Measurements from ENCODE around the gene INCA1.
"Not testable (repeated sequence)": the region's sequence is repeated elsewhere in the genome, so short reads cannot be mapped to it uniquely, and the experiment has no call there.

INCA1 gene, protein sequence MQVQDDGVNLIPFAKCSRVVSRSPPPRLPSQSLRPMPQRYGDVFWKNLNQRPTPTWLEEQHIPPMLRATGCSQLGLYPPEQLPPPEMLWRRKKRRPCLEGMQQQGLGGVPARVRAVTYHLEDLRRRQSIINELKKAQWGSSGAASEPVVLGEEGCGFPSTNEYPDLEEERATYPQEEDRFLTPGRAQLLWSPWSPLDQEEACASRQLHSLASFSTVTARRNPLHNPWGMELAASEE

DNA sequence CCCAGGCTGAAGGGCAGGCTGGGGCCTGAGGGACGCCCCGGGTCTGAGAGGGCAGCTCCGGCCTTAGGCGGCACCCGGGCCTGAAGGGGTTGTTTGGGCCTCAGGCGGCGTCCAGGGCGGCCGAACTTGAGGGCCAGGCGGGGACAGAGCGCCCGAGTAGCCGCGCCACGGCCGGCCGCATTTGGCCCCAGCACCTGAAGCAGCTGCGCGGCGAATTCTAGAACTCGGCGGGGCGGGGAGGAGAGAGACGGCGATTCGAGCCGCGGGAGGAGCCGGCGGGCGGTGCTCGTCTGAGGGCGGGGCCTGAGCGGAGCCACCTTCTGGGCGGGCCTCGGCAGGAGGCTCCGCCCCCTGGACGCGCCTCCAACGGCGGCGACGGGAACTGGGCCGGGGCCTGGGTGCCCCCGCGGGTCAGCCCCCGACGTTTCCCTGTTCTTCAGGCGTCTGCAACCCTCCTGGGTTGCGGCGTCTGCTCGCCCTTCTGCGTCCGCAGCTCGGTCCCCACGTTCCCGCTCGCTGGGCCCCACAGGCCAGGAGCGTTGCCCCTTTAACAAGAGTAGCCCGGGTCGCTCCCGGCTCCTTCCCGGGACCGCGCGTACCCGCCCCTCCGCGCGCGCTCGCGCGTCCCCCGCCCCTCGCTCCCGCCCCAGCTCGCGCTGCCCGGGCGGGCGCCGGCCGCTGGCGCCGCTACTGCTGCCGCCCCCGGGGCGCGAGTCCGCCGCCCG, at the start of gene INCA1, which contains the start of gene KIF1C:
Gene INCA1 (minus strand): TSS at position 221 of the 725 bp plus-strand sequence. CDS start 3,085 bp downstream, outside the sequence.
Gene KIF1C (plus strand): TSS at position 649 of the 725 bp plus-strand sequence. CDS start 2,297 bp downstream, outside the sequence.
- DNase-seq: peak; percentile 88

DNA sequence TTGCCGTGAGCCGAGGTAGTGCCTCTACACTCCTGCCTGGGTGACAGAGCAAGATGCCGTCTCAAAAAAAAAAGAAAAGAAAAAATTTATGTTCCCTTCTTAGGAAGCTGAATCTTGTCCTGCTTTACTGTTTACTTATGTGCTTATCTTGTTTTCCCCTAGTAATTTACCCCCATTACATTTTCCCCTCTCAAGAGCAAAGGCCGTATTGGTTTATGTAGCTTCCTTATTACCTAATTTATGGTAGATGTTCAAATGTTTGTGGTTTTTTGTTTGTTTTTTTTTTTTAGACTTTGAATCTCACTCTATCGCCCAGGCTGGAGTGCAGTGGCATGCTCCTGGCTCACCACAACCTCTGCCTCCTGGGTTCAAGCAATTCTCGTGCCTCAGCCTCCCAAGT, 48.2 kb upstream of the INCA1 start:
- no peak for DNase-seq

DNA sequence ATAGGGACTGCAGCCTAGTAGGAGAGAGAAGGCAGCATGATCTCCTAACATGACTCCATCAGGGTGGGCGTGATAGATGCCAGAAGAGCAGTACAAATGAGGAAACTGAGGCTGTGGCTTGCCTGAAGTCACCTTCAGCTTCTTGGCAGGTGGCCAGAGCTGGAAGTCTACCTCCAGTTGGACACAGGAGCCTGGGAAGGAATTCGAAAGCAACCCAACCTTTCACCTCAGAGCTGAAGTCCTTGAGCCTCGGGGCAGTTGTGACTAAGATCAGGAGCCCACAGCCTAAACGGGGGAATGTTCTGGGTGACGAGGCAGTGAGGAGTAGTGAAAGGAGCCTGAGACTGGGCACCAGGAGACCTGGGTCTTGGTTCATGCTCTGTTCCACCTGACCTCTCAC, 47.3 kb upstream of the INCA1 start:
- DNase-seq: no peak

DNA sequence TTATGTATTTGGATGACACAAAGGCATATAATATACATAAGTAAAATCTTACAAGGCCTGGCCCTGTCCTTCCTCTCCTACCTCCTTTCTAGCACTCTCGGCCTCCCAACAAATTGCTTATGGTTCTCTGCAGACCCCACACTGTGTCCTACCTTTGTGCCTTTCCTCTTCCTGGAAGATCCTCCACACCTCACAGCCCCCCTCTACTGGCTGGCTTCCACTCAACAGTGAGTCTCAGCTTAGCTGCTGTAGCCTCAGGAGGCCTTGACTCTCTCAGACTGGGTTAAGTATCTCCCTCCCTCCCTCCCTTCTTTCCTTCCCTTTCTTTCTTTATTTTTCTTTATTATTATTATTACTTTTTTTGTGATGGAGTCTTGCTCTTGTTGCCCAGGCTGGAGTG, 46.2 kb upstream of the INCA1 start:
- DNase-seq: no peak

DNA sequence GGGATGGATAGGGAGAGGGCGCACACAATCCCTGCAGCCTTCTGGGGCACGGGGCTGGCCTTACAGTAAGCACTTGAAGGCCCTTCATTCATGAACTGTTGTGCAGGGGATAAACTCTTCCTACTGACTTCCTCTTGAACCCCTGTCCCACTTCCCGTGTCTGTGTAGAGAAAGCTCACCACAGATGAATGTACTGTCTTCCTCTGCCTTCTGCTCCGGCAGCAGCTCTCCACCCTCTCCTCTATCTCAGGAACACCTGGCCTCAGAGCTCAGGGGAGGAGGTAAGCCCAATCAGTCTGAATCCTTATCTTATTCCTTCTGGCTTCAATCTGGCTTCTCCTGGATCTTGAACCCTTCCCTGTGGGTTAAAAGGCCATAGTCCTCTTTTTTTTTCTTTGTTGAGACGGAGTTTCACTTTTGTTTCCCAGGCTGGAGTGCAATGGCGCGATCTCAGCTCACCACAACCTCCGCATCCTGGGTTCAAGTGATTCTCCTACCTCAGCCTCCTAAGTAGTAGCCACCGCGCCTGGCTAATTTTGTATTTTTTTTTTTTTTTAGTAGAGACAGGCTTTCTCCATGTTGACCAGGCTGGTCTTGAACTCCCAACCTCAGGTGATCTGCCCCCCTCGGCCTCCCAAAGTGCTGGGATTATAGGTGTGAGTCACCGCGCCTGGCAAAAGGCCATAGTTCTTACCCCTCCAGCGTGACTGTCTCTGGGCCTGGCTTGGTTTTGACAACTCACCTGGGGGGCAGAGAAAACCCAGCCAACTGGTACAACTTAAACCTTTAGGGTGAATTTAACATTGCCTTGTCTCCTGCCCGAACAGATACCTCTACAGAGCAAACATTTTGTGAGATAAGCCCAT, 45.1 kb upstream of the INCA1 start:
- DNase-seq: no peak

DNA sequence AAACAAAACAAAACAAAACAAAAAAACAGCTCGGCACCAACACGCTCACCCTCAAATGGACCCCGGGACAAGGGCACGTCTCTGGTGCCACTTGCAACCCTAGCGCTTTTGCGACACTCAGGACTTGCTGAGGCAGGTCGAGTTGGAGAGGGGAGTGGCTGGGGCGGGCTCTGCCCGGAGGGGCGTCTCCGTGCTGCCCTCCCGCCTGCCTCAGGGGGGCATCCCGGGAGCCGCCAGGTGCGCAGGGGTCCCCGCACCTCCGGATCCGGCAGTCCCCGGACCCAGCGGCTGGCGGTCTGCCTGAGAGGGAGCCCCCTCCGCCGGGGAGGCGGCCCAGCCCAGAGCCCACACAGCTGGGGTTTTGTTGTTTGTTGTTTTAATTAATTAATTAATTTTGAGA, 38.0 kb upstream of the INCA1 start, which contains the start of gene SLC52A1:
Gene SLC52A1 (minus strand): TSS at position 112 of the 400 bp plus-strand sequence. CDS start 820 bp downstream, outside the sequence.
- DNase-seq: no peak

DNA sequence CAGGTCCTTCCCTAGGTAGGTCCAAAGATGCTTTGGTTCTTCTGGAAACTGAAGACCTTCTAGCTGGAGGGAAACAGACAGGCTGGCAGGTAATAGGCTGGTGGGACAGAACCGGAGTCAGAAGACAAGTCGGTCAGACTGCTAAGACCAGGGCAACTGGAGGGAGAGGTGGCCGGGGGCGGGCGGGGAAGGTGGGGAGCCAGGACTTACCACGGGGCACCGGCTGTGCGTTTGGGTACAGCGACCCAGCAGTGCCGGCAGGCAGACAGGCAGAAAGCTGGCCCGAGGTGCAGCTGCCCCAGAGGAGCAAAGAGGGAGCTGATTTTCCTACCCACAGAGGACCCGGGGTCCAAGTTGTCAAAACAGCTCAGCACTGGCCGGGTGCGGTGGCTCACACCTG, 37.3 kb upstream of the INCA1 start:
- DNase-seq: no peak

DNA sequence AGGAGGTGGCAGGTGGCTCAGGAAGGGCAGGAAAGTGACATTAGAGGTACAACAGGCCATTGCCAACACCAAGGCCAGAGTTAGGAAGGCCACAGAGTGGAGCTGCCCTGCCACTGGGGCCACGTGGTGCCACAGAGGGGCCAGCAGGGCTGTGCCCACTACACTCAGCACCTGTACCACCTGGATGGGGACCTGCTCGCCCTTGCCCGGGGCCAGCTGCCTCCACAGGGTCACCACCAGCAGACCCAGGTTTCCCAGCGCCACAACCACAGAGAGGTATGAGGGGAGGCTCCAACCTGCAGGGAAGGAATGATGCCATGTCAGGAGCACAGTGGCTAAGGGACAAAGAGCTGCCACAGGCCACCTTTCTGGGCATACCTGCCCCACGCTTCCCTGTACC, 36.7 kb upstream of the INCA1 start:
- DNase-seq: no peak

DNA sequence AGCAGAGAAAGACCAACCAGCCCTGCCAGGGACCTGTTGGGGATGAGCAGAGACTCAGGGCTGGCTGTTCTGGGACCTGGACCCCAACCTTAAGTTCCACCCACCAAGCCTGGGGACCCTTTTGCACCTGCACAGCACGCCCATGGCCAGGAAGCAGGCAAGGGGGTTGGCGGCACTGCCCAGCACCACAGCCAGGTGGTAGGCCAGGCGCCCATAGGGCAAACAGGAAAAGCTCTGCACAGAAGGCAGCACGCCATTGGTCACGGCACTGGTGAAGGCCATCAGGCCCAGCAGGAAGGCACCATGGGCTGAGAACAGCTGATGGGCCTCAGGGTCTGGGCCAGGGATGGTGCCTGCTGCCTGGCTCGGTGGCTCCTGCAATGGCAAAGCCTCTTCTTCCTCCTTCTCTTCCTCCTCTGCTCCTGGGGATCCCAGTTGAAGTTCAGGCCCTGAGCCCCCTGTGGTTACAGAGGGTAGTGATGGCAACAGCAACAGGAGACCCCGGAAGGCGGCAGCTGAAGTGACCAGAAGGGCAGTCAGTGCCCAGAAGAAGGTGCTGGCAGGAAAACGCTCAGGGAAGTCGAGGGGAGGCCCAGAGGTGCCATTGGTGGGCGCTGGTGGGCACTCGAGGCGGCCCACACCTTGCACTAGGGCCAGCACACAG, 36.2 kb upstream of the INCA1 start:
- DNase-seq: no peak

DNA sequence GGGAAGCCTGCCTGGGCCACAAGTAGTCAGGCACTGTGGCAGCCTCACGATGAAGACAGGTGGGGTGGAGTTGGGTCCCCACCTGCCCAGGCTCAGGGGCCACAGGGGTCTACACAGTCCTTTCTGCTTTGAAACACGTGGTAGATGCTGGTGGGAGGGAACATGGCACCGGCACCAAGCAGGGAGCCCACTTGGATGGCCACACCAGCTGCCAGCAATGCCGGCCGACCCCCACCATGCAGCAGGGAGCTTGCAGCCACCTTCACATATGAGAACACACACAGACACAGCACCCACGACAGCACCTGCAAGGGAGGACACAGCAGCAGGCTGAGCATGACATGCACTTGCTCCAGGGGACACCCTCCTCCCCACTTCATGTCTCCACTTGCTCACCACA, 35.5 kb upstream of the INCA1 start:
- DNase-seq: no peak

DNA sequence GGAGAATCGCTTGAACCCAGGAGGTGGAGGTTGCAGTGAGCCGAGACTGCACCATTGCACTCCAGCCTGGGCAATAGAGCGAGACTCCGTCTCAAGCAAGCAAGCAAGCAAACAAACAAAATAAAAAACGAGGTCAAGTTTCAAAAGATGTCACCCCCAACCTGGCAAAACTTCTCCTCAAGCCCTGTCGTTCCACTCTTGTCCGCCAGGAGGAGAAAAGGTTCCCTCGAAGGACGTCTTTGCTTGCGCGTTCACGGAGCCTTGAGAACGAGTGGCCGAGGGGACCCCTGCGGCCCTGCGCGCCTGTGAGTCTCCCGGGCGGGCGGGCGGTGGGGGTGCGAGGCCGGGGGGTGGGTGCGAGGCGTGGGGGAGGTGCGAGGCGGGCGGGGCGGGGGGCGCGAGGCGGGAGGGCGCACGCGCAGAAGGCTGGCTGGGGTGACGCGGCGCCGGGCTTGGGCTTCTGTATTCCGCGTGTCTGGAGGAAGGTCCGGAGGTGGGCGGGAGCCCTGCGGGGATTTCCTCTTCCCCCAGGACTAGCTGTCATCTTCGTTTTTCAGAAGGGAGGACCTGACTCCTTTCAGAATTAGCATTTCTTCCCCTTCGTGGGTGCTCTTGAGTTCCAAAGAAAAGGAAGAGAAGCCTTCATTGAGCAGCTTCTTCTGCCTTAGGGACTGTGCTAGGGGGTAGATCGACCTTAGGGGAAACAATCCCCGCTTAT, 34.2 kb upstream of the INCA1 start:
- DNase-seq: peak; percentile 85

DNA sequence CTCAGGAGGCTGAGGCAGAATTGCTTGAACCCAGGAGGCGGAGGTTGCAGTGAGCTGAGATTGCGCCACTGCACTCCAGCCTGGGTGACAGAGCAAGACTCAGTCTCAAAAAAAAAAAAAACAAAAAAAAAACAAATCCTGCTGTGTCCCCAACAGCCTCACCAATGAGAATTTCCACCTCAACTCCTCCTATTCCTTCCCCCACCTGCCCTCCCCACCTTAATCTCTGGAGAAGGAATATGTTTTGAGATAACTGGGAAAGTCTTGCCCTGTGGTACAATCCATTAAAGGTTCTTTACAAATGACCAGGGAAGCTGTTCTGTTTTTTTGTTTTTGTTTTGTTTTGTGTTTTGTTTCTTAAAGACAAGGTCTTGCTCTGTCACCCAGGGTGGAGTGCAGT, 32.8 kb upstream of the INCA1 start:
- DNase-seq: not testable (repeated sequence)

DNA sequence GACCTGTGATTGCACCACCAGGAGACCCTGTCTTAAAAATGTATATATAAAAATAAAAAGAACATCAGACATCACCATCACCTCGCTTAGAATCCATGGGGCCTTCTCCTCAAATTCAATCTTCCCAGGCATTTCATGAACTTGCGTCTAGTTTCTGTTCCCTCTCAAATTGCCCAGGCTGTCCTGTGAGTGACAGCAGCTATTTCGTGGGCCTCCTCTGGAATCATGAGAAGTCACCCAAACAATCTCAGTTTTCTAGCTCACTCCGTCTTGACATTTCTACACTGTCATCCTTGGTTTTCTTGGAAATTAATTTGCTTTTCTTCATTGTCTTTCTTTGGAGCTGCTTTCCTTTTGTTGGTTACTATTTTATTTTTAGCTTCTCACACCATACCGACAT, 30.6 kb upstream of the INCA1 start:
- DNase-seq: no peak

DNA sequence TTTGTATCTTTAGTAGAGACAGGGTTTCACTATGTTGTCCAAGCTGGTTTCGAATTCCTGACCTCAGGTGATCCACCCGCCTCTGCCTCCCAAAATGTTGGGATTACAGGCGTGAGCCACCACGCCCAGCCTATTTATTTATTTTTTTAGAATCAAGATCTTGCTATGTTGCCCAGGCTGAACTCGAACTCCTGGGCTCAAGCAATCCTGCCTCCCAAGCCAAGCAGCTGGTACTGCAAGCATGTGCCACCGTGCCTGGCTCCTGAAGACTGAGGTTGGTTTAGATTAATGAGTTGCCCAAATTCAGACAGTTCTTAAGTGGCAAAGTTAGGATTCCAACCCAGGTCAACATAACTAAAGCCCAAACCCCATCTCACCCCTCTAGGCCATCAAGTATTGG, 30.0 kb upstream of the INCA1 start:
- DNase-seq: no peak

DNA sequence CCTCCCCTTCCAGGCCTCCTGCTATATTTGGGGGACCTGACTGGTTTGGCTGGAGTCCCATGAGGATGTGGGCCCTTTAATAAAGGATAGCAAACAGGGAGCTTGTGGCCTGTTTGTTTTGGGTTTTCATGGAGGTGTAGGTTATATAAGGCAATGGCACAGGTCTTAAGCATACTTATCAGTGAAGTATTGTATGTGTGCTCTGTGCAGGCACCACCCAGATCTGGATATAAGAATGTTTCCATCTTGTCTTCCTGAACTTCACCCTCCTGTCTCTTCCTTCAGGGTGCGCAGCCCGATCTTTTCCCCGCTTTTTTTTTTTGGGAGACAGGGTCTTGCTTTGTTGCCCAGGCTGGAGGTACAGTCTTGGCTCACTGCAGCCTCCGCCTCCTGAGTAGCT, 27.3 kb upstream of the INCA1 start:
- DNase-seq: no peak

DNA sequence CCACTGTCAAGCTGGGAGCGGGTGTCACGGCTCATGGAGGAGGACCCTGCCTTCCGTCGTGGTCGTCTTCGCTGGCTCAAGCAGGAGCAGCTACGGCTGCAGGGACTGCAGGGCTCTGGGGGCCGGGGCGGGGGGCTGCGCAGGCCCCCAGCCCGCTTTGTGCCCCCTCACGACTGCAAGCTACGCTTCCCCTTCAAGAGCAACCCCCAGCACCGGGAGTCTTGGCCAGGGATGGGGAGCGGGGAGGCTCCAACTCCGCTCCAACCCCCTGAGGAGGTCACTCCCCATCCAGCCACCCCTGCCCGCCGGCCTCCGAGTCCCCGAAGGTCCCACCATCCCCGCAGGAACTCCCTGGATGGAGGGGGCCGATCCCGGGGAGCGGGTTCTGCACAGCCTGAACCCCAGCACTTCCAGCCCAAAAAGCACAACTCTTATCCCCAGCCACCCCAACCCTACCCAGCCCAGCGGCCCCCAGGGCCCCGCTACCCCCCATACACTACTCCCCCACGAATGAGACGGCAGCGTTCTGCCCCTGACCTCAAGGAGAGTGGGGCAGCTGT, 26.3 kb upstream of the INCA1 start:
- no peak for DNase-seq

DNA sequence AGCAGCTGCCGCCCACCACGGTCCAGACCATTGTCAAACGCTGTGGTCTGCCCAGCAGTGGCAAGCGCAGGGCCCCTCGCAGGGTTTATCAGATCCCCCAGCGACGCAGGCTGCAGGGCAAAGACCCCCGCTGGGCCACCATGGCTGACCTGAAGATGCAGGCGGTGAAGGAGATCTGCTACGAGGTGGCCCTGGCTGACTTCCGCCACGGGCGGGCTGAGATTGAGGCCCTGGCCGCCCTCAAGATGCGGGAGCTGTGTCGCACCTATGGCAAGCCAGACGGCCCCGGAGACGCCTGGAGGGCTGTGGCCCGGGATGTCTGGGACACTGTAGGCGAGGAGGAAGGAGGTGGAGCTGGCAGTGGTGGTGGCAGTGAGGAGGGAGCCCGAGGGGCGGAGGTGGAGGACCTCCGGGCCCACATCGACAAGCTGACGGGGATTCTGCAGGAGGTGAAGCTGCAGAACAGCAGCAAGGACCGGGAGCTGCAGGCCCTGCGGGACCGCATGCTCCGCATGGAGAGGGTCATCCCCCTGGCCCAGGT, 24.9 kb upstream of the INCA1 start:
- no peak for DNase-seq

DNA sequence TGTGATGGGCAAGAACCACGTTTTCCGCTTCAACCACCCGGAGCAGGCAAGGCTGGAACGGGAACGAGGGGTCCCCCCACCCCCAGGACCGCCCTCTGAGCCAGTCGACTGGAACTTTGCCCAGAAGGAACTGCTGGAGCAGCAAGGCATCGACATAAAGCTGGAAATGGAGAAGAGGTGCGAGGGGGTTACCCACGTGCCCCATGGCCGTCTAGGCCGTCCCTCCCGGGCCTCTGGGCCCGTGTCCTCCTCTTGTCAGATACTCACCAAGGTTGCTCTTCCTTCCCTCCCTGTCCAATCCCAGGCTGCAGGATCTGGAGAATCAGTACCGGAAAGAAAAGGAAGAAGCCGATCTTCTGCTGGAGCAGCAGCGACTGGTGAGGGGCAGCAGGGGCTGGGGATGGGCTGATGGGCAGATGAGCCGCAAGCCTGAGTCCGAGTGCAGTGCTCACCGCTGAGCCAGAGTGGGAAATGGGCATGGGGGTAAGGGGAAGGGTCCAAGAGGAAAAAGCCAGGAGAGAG, 23.2 kb upstream of the INCA1 start:
- no peak for DNase-seq

DNA sequence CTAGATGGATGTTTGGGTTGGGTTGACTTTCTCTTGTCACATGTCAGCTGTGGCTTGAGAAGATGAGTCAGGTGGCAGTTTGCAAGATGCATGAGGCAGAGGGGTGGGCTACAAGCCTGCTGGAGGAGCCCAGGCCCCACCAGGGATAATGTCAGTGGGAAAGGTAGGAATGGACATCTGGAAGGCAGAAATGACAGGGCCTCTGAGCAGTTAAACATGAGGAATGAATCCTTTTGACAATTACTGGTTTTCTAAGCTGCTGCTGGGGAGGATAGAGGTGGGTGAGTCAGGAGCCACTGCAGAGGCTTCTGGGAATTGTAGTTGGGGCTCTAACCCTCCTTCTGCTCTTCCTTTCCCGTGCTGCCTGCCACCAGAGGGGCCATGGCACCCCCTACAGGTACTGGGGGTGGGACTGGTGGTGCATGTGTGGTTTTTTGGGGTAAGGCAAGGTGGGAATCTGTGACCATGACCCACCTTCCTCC, 22.2 kb upstream of the INCA1 start:
- DNase-seq: peak; percentile 49

DNA sequence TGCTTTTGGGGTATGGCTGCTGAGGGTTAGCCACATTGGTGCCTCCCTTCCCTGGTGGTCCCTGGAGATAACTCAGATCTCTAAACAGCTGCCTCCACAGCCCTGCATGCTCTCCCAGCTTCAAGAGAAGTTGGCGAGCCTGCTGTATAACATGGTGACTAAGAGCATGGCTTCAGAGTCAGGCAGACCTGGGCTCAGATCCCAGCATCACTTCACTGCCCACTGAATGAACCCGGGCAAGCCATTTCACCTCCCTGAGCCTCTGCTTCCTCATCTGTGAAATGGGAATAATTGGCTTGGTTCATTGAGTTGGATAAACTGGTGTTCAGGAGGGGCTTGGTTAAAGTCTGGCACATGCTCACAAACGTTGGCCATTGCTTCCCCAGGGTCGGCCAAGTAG, 17.0 kb upstream of the INCA1 start:
- DNase-seq: no peak

DNA sequence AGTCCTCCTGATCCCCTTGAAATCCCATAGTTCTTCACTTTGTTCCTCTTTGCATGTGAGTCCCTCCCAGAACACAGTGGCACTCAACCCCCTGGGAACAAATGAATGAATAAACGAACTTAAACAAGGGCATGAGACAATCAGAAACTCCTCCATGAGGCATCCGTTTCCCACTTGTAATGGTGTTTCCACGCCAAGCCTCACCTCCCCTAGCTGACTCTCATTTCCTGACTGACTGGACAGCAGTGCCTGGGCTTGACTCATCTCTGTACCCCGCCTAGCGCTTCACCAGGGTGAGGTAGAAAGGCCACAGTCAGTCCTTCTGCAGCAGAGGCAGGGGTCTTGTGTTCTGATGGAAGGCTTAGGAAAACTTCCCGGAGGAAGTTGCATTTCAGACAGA, 14.6 kb upstream of the INCA1 start:
- DNase-seq: no peak
